ENCODE results near the gene MSI2. TPM values are rescaled to one million over a fixed set of nuclear protein-coding genes. Genes with fewer than 3 reads are reported as not detected.

Gene MSI2
- total RNA-seq, 4 donors from 2014 or later = 15.9 to 22.9 (median 17.0) TPM

GRCh38 chr17:57589151-57590034, 333.1 kb downstream of the MSI2 start:
- no peaks in the 10 kb centered on the region for H3K9me3 ChIP-seq
- H3K36me3 ChIP-seq = no peaks in the 10 kb centered on the region
- H3K4me3 ChIP-seq = no peak overlapping the region
- DNase-seq = no peak
- no peak for TF ChIP-seq POLR2A (IDR thresholded peaks at IDR 0.05)
- TF ChIP-seq, protein P1, sequence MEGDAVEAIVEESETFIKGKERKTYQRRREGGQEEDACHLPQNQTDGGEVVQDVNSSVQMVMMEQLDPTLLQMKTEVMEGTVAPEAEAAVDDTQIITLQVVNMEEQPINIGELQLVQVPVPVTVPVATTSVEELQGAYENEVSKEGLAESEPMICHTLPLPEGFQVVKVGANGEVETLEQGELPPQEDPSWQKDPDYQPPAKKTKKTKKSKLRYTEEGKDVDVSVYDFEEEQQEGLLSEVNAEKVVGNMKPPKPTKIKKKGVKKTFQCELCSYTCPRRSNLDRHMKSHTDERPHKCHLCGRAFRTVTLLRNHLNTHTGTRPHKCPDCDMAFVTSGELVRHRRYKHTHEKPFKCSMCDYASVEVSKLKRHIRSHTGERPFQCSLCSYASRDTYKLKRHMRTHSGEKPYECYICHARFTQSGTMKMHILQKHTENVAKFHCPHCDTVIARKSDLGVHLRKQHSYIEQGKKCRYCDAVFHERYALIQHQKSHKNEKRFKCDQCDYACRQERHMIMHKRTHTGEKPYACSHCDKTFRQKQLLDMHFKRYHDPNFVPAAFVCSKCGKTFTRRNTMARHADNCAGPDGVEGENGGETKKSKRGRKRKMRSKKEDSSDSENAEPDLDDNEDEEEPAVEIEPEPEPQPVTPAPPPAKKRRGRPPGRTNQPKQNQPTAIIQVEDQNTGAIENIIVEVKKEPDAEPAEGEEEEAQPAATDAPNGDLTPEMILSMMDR (IDR thresholded peaks at IDR 0.05) = no peak
- H3K27me3 ChIP-seq = peaks cover 0 to 3% (median 0%) of the 10 kb centered on the region in 4 donors
- whole genome bisulfite sequencing, 2 donors = 90 to 91% methylated on average over 10 to 13 of the region's 15 CpGs
- H3K27ac ChIP-seq = no peak overlapping the region
- intact Hi-C loops (cut with DNase I) = loop anchor here (10.0 kb wide), 1 partner anchor 155 kb away; the partner anchor contains the start of gene CCDC182
- peaks cover 0 to 4% (median 0%) of the 10 kb centered on the region in 3 donors for H3K4me1 ChIP-seq

DNA sequence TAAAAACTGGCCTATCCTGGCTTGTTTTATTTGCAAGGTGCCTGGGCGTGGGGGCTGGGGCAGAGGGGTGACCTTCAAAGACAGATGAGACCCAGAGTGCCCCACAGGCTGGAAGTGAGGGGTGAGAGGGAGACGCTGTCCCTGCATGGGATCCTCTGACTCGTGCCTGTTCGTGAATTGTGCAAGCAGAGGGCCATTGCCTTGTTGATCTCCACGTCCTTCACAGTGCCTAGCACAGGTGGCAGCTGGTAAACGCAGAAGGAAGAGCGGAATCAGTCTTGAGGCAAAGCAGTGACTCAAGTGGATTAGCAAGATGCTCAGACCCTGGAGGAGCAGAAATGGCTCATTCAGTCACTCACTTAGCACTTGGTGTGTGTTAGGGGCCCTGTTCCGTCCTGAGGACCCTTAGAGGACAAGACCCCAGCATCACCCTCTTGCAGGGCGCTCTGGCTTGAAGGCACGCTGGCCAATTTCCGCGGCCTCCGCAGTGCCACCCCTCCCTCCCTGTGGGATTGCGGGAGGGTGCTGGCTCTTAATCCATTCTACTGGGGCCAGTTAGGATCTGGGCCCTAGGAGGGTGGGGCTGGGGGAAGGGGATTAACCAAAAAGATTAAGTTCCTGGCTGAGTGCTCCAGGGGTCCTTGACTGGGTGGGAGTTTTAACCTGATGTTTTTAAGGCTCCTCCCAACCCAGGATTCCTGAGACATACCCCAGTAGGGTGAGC, 337.6 kb downstream of the MSI2 start:
- intact Hi-C loops (cut with DNase I) = loop anchor here (10.0 kb wide), 1 partner anchor 151 kb away; the partner anchor contains the start of gene CCDC182
- WGBS, 2 donors = 84 to 96% methylated on average over 7 to 12 of the region's 14 CpGs
- H3K9me3 ChIP-seq = no peaks in the 10 kb centered on the region
- H3K27ac ChIP-seq = no peak overlapping the region
- H3K4me3 ChIP-seq = no peak overlapping the region
- H3K4me1 ChIP-seq = peaks cover 0 to 10% (median 0%) of the 10 kb centered on the region in 3 donors
- H3K27me3 ChIP-seq = no peaks in the 10 kb centered on the region
- no peak for DNase-seq
- no peak for TF ChIP-seq POLR2A (IDR thresholded peaks at IDR 0.05)
- TF ChIP-seq, protein P1 (IDR thresholded peaks at IDR 0.05) = no peak
- H3K36me3 ChIP-seq = no peaks in the 10 kb centered on the region

DNA sequence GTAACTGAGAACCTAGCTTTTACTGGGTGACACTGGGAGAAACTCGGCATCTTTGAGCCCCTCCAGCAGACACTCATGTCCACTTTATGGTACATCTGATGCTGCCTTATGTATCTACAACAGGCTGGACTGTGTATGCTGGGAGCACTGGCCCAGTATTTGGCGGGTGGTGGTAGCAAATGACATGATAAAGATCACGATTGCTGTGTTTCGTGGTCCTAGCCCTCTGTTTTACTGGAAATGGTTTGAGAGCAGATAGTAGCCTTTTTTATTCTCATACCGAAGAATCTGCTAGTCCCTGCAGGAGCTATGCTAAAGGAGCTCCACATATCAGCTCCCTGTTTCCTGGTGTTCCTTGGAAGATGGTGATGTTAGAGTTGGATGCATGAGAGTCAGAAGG, 338.4 kb downstream of the MSI2 start:
- DNase-seq = no peak
- H3K36me3 ChIP-seq = no peaks in the 10 kb centered on the region
- TF ChIP-seq, protein P1 (IDR thresholded peaks at IDR 0.05) = no peak
- no peak for TF ChIP-seq POLR2A (IDR thresholded peaks at IDR 0.05)
- intact Hi-C loops (cut with DNase I) = loop anchor here (10.0 kb wide), 1 partner anchor 150 kb away; the partner anchor contains the start of gene CCDC182
- peaks cover 0 to 14% (median 0%) of the 10 kb centered on the region in 3 donors for H3K4me1 ChIP-seq
- no peaks in the 10 kb centered on the region for H3K27me3 ChIP-seq
- H3K4me3 ChIP-seq = no peak overlapping the region
- 95 to 97% methylated on average over 5 of the region's 5 CpGs for WGBS, 2 donors
- no peak overlapping the region for H3K27ac ChIP-seq
- no peaks in the 10 kb centered on the region for H3K9me3 ChIP-seq

GRCh38 chr17:57595426-57595825, 339.1 kb downstream of the MSI2 start:
- TF ChIP-seq, protein P1 (IDR thresholded peaks at IDR 0.05) = no peak
- no peak for TF ChIP-seq POLR2A (IDR thresholded peaks at IDR 0.05)
- 87 to 90% methylated on average over 3 of the region's 4 CpGs for WGBS, 2 donors
- Histone ChIP-seq H3K4me1 (peaks cover 0 to 15% (median 0%) of the 10 kb centered on the region in 3 donors), H3K27me3 (no peaks in the 10 kb centered on the region), H3K27ac (no peak overlapping the region), H3K36me3 (no peaks in the 10 kb centered on the region), H3K4me3 (no peak overlapping the region), H3K9me3 (no peaks in the 10 kb centered on the region)
- DNase-seq = no peak
- intact Hi-C loops (cut with DNase I) = loop anchor here (10.0 kb wide), 1 partner anchor 149 kb away; the partner anchor contains the start of gene CCDC182
